PC-3 (cell line): ENCODE results near the gene PAFAH2. TPM values are rescaled to one million over a fixed set of nuclear protein-coding genes. Genes with fewer than 3 reads are reported as not detected.

Experiments
- ATAC-seq: fragments of 200-7000 bp; cut with Tn5 transposase; 2 replicates; pipeline ENCODE4 v1.9.1; 2020; ENCODE audit warnings: mild to moderate bottlenecking, moderate library complexity
- BruUV-seq: library from RNA; stranded (reverse); fragments of 400-500 nt; replicated peaks from 2 replicates; lab custom pipeline; 2021; lab: Mats Ljungman, UMichigan
- CTCF ChIA-PET: fragments of 300-600 bp; sonication (Branson Sonifier 250); formaldehyde crosslinking; loops from one replicate; lab custom pipeline; 2022; ENCODE audit warnings: antibody characterized with exemption; lab: Charles Lee
- POLR2A ChIA-PET: fragments of 300-600 bp; sonication (Branson Sonifier 250); formaldehyde crosslinking; loops from one replicate; lab custom pipeline; 2022; ENCODE audit warnings: antibody characterized with exemption; ENCODE audit not compliant: unreplicated experiment; lab: Charles Lee
- DNase-seq: peaks from one replicate; pipeline ENCODE4 v3.0.0-alpha.2; 2015
- H2AFZ ChIP-seq: fragments of 300-600 bp; sonication (generic); 2 replicates; pipeline ENCODE4 v1.6.0; 2016; ENCODE audit warnings: antibody characterized with exemption, low read length
- H3F3A ChIP-seq: fragments of 300-600 bp; sonication (generic); one replicate; pipeline ENCODE4 v1.6.0; 2017; ENCODE audit warnings: antibody characterized with exemption, low read length, control low read depth, mild to moderate bottlenecking; ENCODE audit not compliant: unreplicated experiment
- H3K27ac ChIP-seq: fragments of 300-600 bp; sonication (generic); 2 replicates; pipeline ENCODE4 v1.5.1; 2016; ENCODE audit warnings: mild to moderate bottlenecking, low read length
- H3K27me3 ChIP-seq: fragments of 300-600 bp; sonication (generic); 2 replicates; pipeline ENCODE4 v1.6.1; 2016; ENCODE audit warnings: low read length, mixed read lengths
- H3K36me3 ChIP-seq: fragments of 300-600 bp; sonication (generic); 2 replicates; pipeline ENCODE4 v1.6.1; 2016; ENCODE audit warnings: low read depth, mixed run types, low read length, mixed read lengths
- H3K4me1 ChIP-seq: fragments of 300-600 bp; sonication (generic); 2 replicates; pipeline ENCODE4 v1.5.1; 2016; ENCODE audit warnings: low read length; ENCODE audit not compliant: insufficient read depth
- H3K4me2 ChIP-seq: fragments of 300-600 bp; sonication (generic); 2 replicates; pipeline ENCODE4 v1.6.0; 2016; ENCODE audit warnings: low read length
- H3K4me3 ChIP-seq: fragments of 300-600 bp; sonication (generic); 2 replicates; pipeline ENCODE4 v1.5.1; 2016; ENCODE audit warnings: mild to moderate bottlenecking, low read length, mixed read lengths
- H3K79me2 ChIP-seq: fragments of 300-600 bp; sonication (generic); 2 replicates; pipeline ENCODE4 v1.6.1; 2017; ENCODE audit warnings: low read length, mixed read lengths
- H3K9ac ChIP-seq: fragments of 300-600 bp; sonication (generic); 2 replicates; pipeline ENCODE4 v1.6.0; 2016; ENCODE audit warnings: mild to moderate bottlenecking, low read length
- H3K9me2 ChIP-seq: fragments of 300-600 bp; sonication (generic); replicated peaks from 2 replicates; pipeline ENCODE4 v1.6.1; 2016; ENCODE audit warnings: mixed run types, low read length, mixed read lengths
- H3K9me3 ChIP-seq: fragments of 300-600 bp; sonication (generic); 2 replicates; pipeline ENCODE4 v1.6.1; 2016; ENCODE audit warnings: low read length, mixed read lengths
- H4K20me1 ChIP-seq: fragments of 300-600 bp; sonication (generic); 2 replicates; pipeline ENCODE4 v1.6.1; 2016; ENCODE audit warnings: low read length, mixed read lengths
- CTCF ChIP-seq: fragments of 300-600 bp; sonication (generic); conservative IDR thresholded peaks from 2 replicates; pipeline ENCODE4 v1.5.1; 2017; ENCODE audit warnings: antibody characterized with exemption, low read depth, mild to moderate bottlenecking, low read length
- EZH2 ChIP-seq: fragments of 300-600 bp; sonication (generic); IDR thresholded peaks from one replicate; pipeline ENCODE4 v1.6.1; 2017; ENCODE audit warnings: antibody characterized with exemption, mild to moderate bottlenecking, low read length; ENCODE audit not compliant: unreplicated experiment
- EZH2phosphoT487 ChIP-seq: fragments of 300-600 bp; sonication (generic); IDR thresholded peaks from 2 replicates; pipeline ENCODE4 v1.6.1; 2018; ENCODE audit warnings: mild to moderate bottlenecking, antibody characterized with exemption, low read length, borderline replicate concordance
- intact Hi-C: fragments of 100-400 bp; cut with micrococcal nuclease; formaldehyde crosslinking; loops from 2 replicates; pipeline ENCODE4 v1.9.0; 2023
- total RNA-seq: library from RNA; depleted of rRNA; stranded (reverse); fragments of >200 nt; gene quantifications from 2 replicates; pipeline ENCODE4 v1.2.3, GENCODE V29; 2014

The PAFAH2 gene
- total RNA-seq, 1 experiment from 2014 or later: 9.0 TPM

GRCh38 chr1:26044971-26045721 is 47.3 kb upstream of the PAFAH2 start:
- no peaks in the 10 kb centered on the region for H3F3A ChIP-seq
- H3K36me3 ChIP-seq: no peaks in the 10 kb centered on the region
- no peaks in the 10 kb centered on the region for H3K9me2 ChIP-seq
- H3K9ac ChIP-seq: no peak overlapping the region
- no peaks in the 10 kb centered on the region for H3K4me1 ChIP-seq
- CTCF ChIA-PET: no interaction called here
- no peak for DNase-seq
- H4K20me1 ChIP-seq: no peaks in the 10 kb centered on the region
- H3K9me3 ChIP-seq: no peaks in the 10 kb centered on the region
- peaks cover 35% of the 10 kb centered on the region for H3K27me3 ChIP-seq
- no peak overlapping the region for H3K27ac ChIP-seq
- TF ChIP-seq CTCF (no peak), EZH2 (no peak), EZH2phosphoT487 (no peak)
- no peaks in the 10 kb centered on the region for H3K79me2 ChIP-seq
- H3K4me3 ChIP-seq: no peak overlapping the region
- H2AFZ ChIP-seq: no peak overlapping the region
- intact Hi-C loops: no loop called here
- ATAC-seq: no peak
- H3K4me2 ChIP-seq: no peak overlapping the region
- POLR2A ChIA-PET: no interaction called here
- no TSS peak for BruUV-seq

GRCh38 chr1:26044414-26044813 is 46.6 kb upstream of the PAFAH2 start:
- Histone ChIP-seq H3K4me3 (no peak overlapping the region), H3K36me3 (no peaks in the 10 kb centered on the region), H3K9me3 (no peaks in the 10 kb centered on the region), H3K9me2 (no peaks in the 10 kb centered on the region), H2AFZ (no peak overlapping the region), H3K9ac (no peak overlapping the region), H3K79me2 (no peaks in the 10 kb centered on the region), H4K20me1 (no peaks in the 10 kb centered on the region), H3K27me3 (peaks cover 35% of the 10 kb centered on the region), H3F3A (no peaks in the 10 kb centered on the region), H3K4me1 (no peaks in the 10 kb centered on the region), H3K27ac (no peak overlapping the region), H3K4me2 (no peak overlapping the region)
- POLR2A ChIA-PET: interaction anchor here (0.6 kb wide), 1 partner anchor 170 kb away, joined by 3 read pairs; no protein-coding TSS in a partner anchor
- no TSS peak for BruUV-seq
- DNase-seq (no peak), ATAC-seq (no peak)
- intact Hi-C loops: no loop called here
- TF ChIP-seq CTCF (no peak), EZH2 (no peak), EZH2phosphoT487 (no peak)
- CTCF ChIA-PET: no interaction called here

- intact Hi-C loops: no loop called here
- BruUV-seq: no TSS peak
- CTCF ChIA-PET: no interaction called here
- no peak for DNase-seq
- ATAC-seq: no peak
- TF ChIP-seq EZH2phosphoT487: no peak
- no peak for TF ChIP-seq CTCF
- TF ChIP-seq EZH2: no peak
- Histone ChIP-seq H3K4me3 (no peak overlapping the region), H4K20me1 (no peaks in the 10 kb centered on the region), H3K4me1 (no peaks in the 10 kb centered on the region), H3K9ac (no peak overlapping the region), H3K9me2 (no peaks in the 10 kb centered on the region), H3K27me3 (peaks cover 35% of the 10 kb centered on the region), H3K9me3 (no peaks in the 10 kb centered on the region), H3K36me3 (no peaks in the 10 kb centered on the region), H3K79me2 (no peaks in the 10 kb centered on the region), H3K4me2 (no peak overlapping the region), H3F3A (no peaks in the 10 kb centered on the region), H3K27ac (no peak overlapping the region), H2AFZ (no peak overlapping the region)
- POLR2A ChIA-PET: interaction anchor here (0.6 kb wide), 1 partner anchor 169 kb away, joined by 3 read pairs; no protein-coding TSS in a partner anchor
Observed at GRCh38 chr1:26043765-26044164, 45.9 kb upstream of the PAFAH2 start.
